PC-3 (cell line): Measurements from ENCODE around the gene CDH4. TPM values are rescaled to one million over a fixed set of nuclear protein-coding genes. Genes with fewer than 3 reads are reported as not detected.

Experiments used
- ATAC-seq: fragments of 200-7000 bp; cut with Tn5 transposase; 2 replicates; pipeline ENCODE4 v1.9.1; 2020; ENCODE audit warnings: mild to moderate bottlenecking, moderate library complexity
- BruUV-seq: library from RNA; stranded (reverse); fragments of 400-500 nt; replicated peaks from 2 replicates; lab custom pipeline; 2021; lab: Mats Ljungman, UMichigan
- CTCF ChIA-PET: fragments of 300-600 bp; sonication (Branson Sonifier 250); formaldehyde crosslinking; loops from one replicate; lab custom pipeline; 2022; ENCODE audit warnings: antibody characterized with exemption; lab: Charles Lee
- POLR2A ChIA-PET: fragments of 300-600 bp; sonication (Branson Sonifier 250); formaldehyde crosslinking; loops from one replicate; lab custom pipeline; 2022; ENCODE audit warnings: antibody characterized with exemption; ENCODE audit not compliant: unreplicated experiment; lab: Charles Lee
- DNase-seq: peaks from one replicate; pipeline ENCODE4 v3.0.0-alpha.2; 2015
- H2AFZ ChIP-seq: fragments of 300-600 bp; sonication (generic); 2 replicates; pipeline ENCODE4 v1.6.0; 2016; ENCODE audit warnings: antibody characterized with exemption, low read length
- H3F3A ChIP-seq: fragments of 300-600 bp; sonication (generic); one replicate; pipeline ENCODE4 v1.6.0; 2017; ENCODE audit warnings: antibody characterized with exemption, low read length, control low read depth, mild to moderate bottlenecking; ENCODE audit not compliant: unreplicated experiment
- H3K27ac ChIP-seq: fragments of 300-600 bp; sonication (generic); 2 replicates; pipeline ENCODE4 v1.5.1; 2016; ENCODE audit warnings: mild to moderate bottlenecking, low read length
- H3K27me3 ChIP-seq: fragments of 300-600 bp; sonication (generic); 2 replicates; pipeline ENCODE4 v1.6.1; 2016; ENCODE audit warnings: low read length, mixed read lengths
- H3K36me3 ChIP-seq: fragments of 300-600 bp; sonication (generic); 2 replicates; pipeline ENCODE4 v1.6.1; 2016; ENCODE audit warnings: low read depth, mixed run types, low read length, mixed read lengths
- H3K4me1 ChIP-seq: fragments of 300-600 bp; sonication (generic); 2 replicates; pipeline ENCODE4 v1.5.1; 2016; ENCODE audit warnings: low read length; ENCODE audit not compliant: insufficient read depth
- H3K4me2 ChIP-seq: fragments of 300-600 bp; sonication (generic); 2 replicates; pipeline ENCODE4 v1.6.0; 2016; ENCODE audit warnings: low read length
- H3K4me3 ChIP-seq: fragments of 300-600 bp; sonication (generic); 2 replicates; pipeline ENCODE4 v1.5.1; 2016; ENCODE audit warnings: mild to moderate bottlenecking, low read length, mixed read lengths
- H3K79me2 ChIP-seq: fragments of 300-600 bp; sonication (generic); 2 replicates; pipeline ENCODE4 v1.6.1; 2017; ENCODE audit warnings: low read length, mixed read lengths
- H3K9ac ChIP-seq: fragments of 300-600 bp; sonication (generic); 2 replicates; pipeline ENCODE4 v1.6.0; 2016; ENCODE audit warnings: mild to moderate bottlenecking, low read length
- H3K9me2 ChIP-seq: fragments of 300-600 bp; sonication (generic); replicated peaks from 2 replicates; pipeline ENCODE4 v1.6.1; 2016; ENCODE audit warnings: mixed run types, low read length, mixed read lengths
- H3K9me3 ChIP-seq: fragments of 300-600 bp; sonication (generic); 2 replicates; pipeline ENCODE4 v1.6.1; 2016; ENCODE audit warnings: low read length, mixed read lengths
- H4K20me1 ChIP-seq: fragments of 300-600 bp; sonication (generic); 2 replicates; pipeline ENCODE4 v1.6.1; 2016; ENCODE audit warnings: low read length, mixed read lengths
- EZH2 ChIP-seq: fragments of 300-600 bp; sonication (generic); IDR thresholded peaks from one replicate; pipeline ENCODE4 v1.6.1; 2017; ENCODE audit warnings: antibody characterized with exemption, mild to moderate bottlenecking, low read length; ENCODE audit not compliant: unreplicated experiment
- EZH2phosphoT487 ChIP-seq: fragments of 300-600 bp; sonication (generic); IDR thresholded peaks from 2 replicates; pipeline ENCODE4 v1.6.1; 2018; ENCODE audit warnings: mild to moderate bottlenecking, antibody characterized with exemption, low read length, borderline replicate concordance
- intact Hi-C: fragments of 100-400 bp; cut with micrococcal nuclease; formaldehyde crosslinking; loops from 2 replicates; pipeline ENCODE4 v1.9.0; 2023
- total RNA-seq: library from RNA; depleted of rRNA; stranded (reverse); fragments of >200 nt; gene quantifications from 2 replicates; pipeline ENCODE4 v1.2.3, GENCODE V29; 2014
- TF ChIP-seq, protein P1 (sequence below): fragments of 300-600 bp; sonication (generic); conservative IDR thresholded peaks from 2 replicates; pipeline ENCODE4 v1.5.1; 2017; ENCODE audit warnings: antibody characterized with exemption, low read depth, mild to moderate bottlenecking, low read length

The CDH4 gene
- total RNA-seq, 1 experiment from 2014 or later: not detected

GRCh38 chr20:61985096-61985495 is 733.0 kb downstream of the CDH4 start:
- TF ChIP-seq EZH2phosphoT487 (no peak), EZH2 (no peak)
- TF ChIP-seq, protein P1, sequence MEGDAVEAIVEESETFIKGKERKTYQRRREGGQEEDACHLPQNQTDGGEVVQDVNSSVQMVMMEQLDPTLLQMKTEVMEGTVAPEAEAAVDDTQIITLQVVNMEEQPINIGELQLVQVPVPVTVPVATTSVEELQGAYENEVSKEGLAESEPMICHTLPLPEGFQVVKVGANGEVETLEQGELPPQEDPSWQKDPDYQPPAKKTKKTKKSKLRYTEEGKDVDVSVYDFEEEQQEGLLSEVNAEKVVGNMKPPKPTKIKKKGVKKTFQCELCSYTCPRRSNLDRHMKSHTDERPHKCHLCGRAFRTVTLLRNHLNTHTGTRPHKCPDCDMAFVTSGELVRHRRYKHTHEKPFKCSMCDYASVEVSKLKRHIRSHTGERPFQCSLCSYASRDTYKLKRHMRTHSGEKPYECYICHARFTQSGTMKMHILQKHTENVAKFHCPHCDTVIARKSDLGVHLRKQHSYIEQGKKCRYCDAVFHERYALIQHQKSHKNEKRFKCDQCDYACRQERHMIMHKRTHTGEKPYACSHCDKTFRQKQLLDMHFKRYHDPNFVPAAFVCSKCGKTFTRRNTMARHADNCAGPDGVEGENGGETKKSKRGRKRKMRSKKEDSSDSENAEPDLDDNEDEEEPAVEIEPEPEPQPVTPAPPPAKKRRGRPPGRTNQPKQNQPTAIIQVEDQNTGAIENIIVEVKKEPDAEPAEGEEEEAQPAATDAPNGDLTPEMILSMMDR: no peak
- no TSS peak for BruUV-seq
- CTCF ChIA-PET: no interaction called here

GRCh38 chr20:61986762-61987321 is 734.8 kb downstream of the CDH4 start:
- no peak for ATAC-seq
- CTCF ChIA-PET: no interaction called here
- H3K9me3 ChIP-seq: no peaks in the 10 kb centered on the region
- BruUV-seq: no TSS peak
- intact Hi-C loops: no loop called here
- H3K4me3 ChIP-seq: no peak overlapping the region
- H3K4me2 ChIP-seq: no peak overlapping the region
- H3K9ac ChIP-seq: no peak overlapping the region
- H4K20me1 ChIP-seq: no peaks in the 10 kb centered on the region
- no peaks in the 10 kb centered on the region for H3F3A ChIP-seq
- no peaks in the 10 kb centered on the region for H3K4me1 ChIP-seq
- no peaks in the 10 kb centered on the region for H3K9me2 ChIP-seq
- H3K27ac ChIP-seq: no peak overlapping the region
- no peaks in the 10 kb centered on the region for H3K79me2 ChIP-seq
- H3K27me3 ChIP-seq: no peaks in the 10 kb centered on the region
- H2AFZ ChIP-seq: no peak overlapping the region
- TF ChIP-seq, protein P1: no peak
- H3K36me3 ChIP-seq: peaks cover 11% of the 10 kb centered on the region
- no peak for DNase-seq
- POLR2A ChIA-PET: no interaction called here

More at GRCh38 chr20:61985096-61985495, 733.0 kb downstream of the CDH4 start:
- no peaks in the 10 kb centered on the region; the same call in 1 of the 2 replicates for H3K36me3 ChIP-seq
- H3K4me3 ChIP-seq: no peak overlapping the region
- H3K9me2 ChIP-seq: no peaks in the 10 kb centered on the region
- POLR2A ChIA-PET: no interaction called here
- H3K4me1 ChIP-seq: no peaks in the 10 kb centered on the region
- intact Hi-C loops: no loop called here
- H3F3A ChIP-seq: no peaks in the 10 kb centered on the region
- H4K20me1 ChIP-seq: no peaks in the 10 kb centered on the region
- no peak overlapping the region for H3K4me2 ChIP-seq
- no peak overlapping the region for H2AFZ ChIP-seq
- no peak overlapping the region for H3K9ac ChIP-seq
- ATAC-seq: no peak
- no peak for DNase-seq
- no peak overlapping the region for H3K27ac ChIP-seq
- H3K79me2 ChIP-seq: no peaks in the 10 kb centered on the region
- no peaks in the 10 kb centered on the region for H3K9me3 ChIP-seq
- H3K27me3 ChIP-seq: no peaks in the 10 kb centered on the region

- intact Hi-C loops: no loop called here
- DNase-seq (no peak), ATAC-seq (no peak)
- Histone ChIP-seq H3K27me3 (no peaks in the 10 kb centered on the region), H3K9me3 (no peaks in the 10 kb centered on the region), H3K4me1 (no peaks in the 10 kb centered on the region), H3K9ac (no peak overlapping the region), H4K20me1 (no peaks in the 10 kb centered on the region), H2AFZ (no peak overlapping the region), H3K9me2 (no peaks in the 10 kb centered on the region), H3K79me2 (no peaks in the 10 kb centered on the region), H3K36me3 (peaks cover 27% of the 10 kb centered on the region), H3K4me3 (no peak overlapping the region), H3K27ac (no peak overlapping the region), H3K4me2 (no peak overlapping the region), H3F3A (no peaks in the 10 kb centered on the region)
- BruUV-seq: no TSS peak
- ChIA-PET POLR2A (no interaction called here), CTCF (no interaction called here)
- TF ChIP-seq, protein P1: no peak
- TF ChIP-seq EZH2 (no peak), EZH2phosphoT487 (no peak)
These were observed 736.6 kb downstream of the CDH4 start for GRCh38 chr20:61988665-61989064.
